Measurements from ENCODE around the gene GCC1. TPM values are rescaled to one million over a fixed set of nuclear protein-coding genes. Genes with fewer than 3 reads are reported as not detected.
"Not testable (repeated sequence)": the region's sequence is repeated elsewhere in the genome, so short reads cannot be mapped to it uniquely, and the experiment has no call there.

GCC1 gene
- total and polyA plus RNA-seq, 5 donors: 3.7 to 10.4 (median 7.8) TPM

DNA sequence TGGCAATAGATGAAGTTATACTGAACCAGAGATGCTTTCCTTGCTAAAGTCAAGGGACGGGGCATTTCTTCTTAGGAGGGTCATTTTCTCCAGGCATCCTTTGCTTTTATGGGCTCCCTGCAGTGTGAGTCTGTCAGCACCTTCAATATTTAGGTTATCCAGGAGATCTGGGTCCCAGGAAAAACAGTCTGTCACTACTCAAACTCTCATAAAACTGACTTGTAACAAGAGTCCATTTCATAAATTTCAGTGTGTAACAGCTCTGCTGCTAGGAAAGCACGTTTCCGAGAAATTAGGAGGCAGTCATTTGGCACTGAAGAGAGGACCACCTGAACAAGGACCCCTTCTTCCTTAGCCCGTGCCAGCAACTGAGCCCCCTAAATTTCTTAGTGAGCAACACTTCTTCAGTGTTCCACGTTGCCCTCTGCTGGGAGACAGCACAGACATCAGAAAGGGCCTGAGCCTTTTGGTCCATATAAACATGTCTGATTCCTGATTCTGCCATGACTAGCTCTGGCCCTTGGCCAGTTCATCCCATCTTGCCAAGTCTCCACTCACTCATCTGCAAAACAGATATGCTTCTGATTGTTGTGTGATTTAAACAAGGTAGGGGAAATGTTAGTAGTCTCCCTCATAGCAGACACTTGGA, 7.2 kb downstream of the GCC1 start:
- ATAC-seq: no peak
- H3K27ac ChIP-seq (ENCODE audit: low read length): no peak overlapping the region
- H3K4me1 ChIP-seq (ENCODE audit: control insufficient read depth, insufficient read depth, low read length): peaks cover 8% of the 10 kb centered on the region

DNA sequence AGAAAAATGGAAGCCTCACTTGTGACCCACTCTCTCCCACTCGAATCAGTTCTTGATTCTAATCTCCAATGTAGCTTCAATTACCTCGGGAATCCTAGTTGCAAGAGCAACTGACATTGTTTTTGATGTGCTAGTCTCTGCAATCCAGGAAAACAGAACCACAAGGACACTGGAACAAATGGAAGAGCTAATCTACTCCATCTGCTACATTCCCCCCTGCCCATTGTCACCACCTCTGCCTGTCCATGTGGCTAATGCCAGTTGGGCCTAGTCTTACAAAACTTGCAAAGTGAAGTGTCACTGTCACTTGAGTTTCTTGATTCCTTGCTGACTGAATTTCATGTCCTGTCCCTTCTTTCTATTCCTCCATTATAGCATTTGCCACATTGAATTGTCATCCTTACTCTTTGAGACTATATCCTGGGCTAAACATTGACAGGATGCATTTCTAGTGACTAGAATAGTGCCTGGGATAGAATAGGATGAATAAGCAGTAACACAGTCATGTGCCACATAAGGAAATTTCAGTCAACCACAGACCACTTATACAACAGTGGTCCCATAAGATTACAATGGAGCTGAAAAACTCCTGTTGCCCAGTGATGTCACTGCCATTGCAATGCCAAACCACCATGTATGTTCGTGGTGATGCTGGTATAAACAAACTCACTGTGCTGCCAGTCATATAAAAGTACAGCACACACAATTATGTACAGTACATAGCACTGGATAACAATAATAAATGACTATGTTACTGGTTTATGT, 13.5 kb downstream of the GCC1 start:
- intact Hi-C loops (cut with DNase I): no loop called here
- Histone ChIP-seq H3K4me1 (ENCODE audit: control insufficient read depth, insufficient read depth, low read length) (no peaks in the 10 kb centered on the region), H3K27me3 (ENCODE audit: control insufficient read depth, insufficient read depth) (no peaks in the 10 kb centered on the region), H3K4me3 (ENCODE audit: low read length) (no peak overlapping the region), H3K9me3 (ENCODE audit: control insufficient read depth, low read length) (no peaks in the 10 kb centered on the region), H3K27ac (ENCODE audit: low read length) (no peak overlapping the region)
- 65% methylated on average over 3 of the region's 3 CpGs for WGBS
- no peak for ATAC-seq
- no peak for DNase-seq

More for the DNA sequence above, 7.2 kb downstream of the GCC1 start:
- DNase-seq: peak in 1 of 3 donors; percentile 54
- Histone ChIP-seq H3K9me3 (ENCODE audit: control insufficient read depth, low read length) (no peaks in the 10 kb centered on the region), H3K27me3 (ENCODE audit: control insufficient read depth, insufficient read depth) (no peaks in the 10 kb centered on the region), H3K4me3 (ENCODE audit: low read length) (no peak overlapping the region)
- intact Hi-C loops (cut with DNase I): no loop called here
- 70% methylated on average over 5 of the region's 5 CpGs for WGBS

DNA sequence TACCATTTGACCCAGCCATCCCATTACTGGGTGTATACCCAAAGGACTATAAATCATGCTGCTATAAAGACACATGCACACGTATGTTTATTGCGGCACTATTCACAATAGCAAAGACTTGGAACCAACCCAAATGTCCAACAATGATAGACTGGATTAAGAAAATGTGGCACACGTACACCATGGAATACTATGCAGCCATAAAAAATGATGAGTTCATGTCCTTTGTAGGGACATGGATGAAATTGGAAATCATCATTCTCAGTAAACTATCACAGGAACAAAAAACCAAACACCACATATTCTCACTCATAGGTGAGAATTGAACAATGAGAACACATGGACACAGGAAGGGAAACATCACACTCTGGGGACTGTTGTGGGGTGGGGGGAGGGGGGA, 17.4 kb downstream of the GCC1 start:
- intact Hi-C loops (cut with DNase I); ATAC-seq; H3K27ac ChIP-seq (ENCODE audit: low read length); H3K9me3 ChIP-seq (ENCODE audit: control insufficient read depth, low read length); DNase-seq; H3K4me3 ChIP-seq (ENCODE audit: low read length); H3K4me1 ChIP-seq (ENCODE audit: control insufficient read depth, insufficient read depth, low read length); H3K27me3 ChIP-seq (ENCODE audit: control insufficient read depth, insufficient read depth): not testable (repeated sequence)
- no CpG with 5 or more reads among the region's 3 CpGs for WGBS

DNA sequence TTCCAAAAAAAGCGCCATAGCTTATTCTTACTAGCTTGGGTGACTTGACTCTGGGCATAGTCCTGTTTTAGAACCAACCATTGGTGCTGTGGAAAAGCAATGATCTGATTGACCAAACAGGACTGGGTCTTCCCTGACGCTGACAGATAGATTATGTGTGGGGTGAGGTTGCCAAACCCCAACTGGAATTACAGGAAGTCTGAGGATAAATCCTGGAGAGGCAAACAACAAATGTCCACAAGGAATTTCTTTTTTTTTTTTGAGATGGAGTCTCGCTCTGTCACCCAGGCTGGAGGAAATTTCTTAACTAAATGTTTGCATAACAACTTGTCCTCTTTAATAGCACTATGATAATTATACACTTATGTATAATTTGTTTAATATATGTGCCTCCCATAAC, 19.2 kb downstream of the GCC1 start:
- ATAC-seq (no peak), DNase-seq (no peak)
- Histone ChIP-seq H3K27me3 (ENCODE audit: control insufficient read depth, insufficient read depth) (no peaks in the 10 kb centered on the region), H3K4me1 (ENCODE audit: control insufficient read depth, insufficient read depth, low read length) (no peaks in the 10 kb centered on the region), H3K27ac (ENCODE audit: low read length) (no peak overlapping the region), H3K4me3 (ENCODE audit: low read length) (no peak overlapping the region), H3K9me3 (ENCODE audit: control insufficient read depth, low read length) (no peaks in the 10 kb centered on the region)
- intact Hi-C loops (cut with DNase I): no loop called here
- WGBS: 78% methylated on average over 3 of the region's 3 CpGs

DNA sequence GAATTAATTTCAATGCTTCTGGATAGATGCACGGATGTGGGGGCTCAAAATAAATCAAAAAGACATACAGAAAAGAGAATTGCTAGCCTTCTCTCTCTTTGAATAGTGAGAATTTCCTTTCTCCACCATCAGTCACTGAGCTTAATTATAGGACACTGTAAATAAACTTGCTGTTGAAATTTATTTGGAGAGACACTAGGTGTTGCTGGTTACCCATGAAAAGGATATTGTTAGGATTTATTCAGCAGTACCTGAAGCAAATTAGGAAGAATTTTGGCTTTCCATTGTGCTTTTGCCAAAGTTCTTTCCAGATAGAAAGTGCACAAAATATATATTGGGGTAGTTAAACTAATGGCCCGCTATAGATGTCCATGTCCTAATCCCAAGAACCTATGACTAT, 27.6 kb downstream of the GCC1 start:
- no peak overlapping the region for H3K27ac ChIP-seq (ENCODE audit: low read length)
- 70% methylated on average over 2 of the region's 2 CpGs for WGBS
- no peak overlapping the region for H3K4me3 ChIP-seq (ENCODE audit: low read length)
- DNase-seq: no peak
- ATAC-seq: no peak
- intact Hi-C loops (cut with DNase I): no loop called here
- no peaks in the 10 kb centered on the region for H3K9me3 ChIP-seq (ENCODE audit: control insufficient read depth, low read length)
- H3K27me3 ChIP-seq (ENCODE audit: control insufficient read depth, insufficient read depth): no peaks in the 10 kb centered on the region
- no peaks in the 10 kb centered on the region for H3K4me1 ChIP-seq (ENCODE audit: control insufficient read depth, insufficient read depth, low read length)

DNA sequence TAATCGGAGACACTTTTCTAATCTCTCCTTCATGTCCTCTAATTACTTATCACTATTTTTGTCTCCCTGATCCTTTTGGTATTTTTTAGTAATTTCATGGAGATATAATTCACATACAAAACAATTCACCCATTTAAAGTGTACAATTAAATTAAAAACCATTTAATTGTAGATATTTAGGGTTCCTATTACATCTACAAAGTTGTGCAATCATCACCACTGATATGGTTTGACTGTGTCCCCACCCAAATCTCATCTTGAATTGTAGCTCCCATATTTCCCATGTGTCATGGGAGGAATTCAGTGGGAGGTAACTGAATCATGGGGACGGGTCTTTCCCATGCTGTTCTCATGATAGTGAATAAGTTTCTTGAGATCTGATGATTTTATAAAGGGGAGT, 29.0 kb downstream of the GCC1 start:
- H3K27ac ChIP-seq (ENCODE audit: low read length): no peak overlapping the region
- DNase-seq: no peak
- intact Hi-C loops (cut with DNase I): no loop called here
- ATAC-seq: no peak
- H3K9me3 ChIP-seq (ENCODE audit: control insufficient read depth, low read length): no peaks in the 10 kb centered on the region
- H3K27me3 ChIP-seq (ENCODE audit: control insufficient read depth, insufficient read depth): no peaks in the 10 kb centered on the region
- no peaks in the 10 kb centered on the region for H3K4me1 ChIP-seq (ENCODE audit: control insufficient read depth, insufficient read depth, low read length)
- WGBS: 76% methylated on average over 2 of the region's 2 CpGs
- H3K4me3 ChIP-seq (ENCODE audit: low read length): no peak overlapping the region

DNA sequence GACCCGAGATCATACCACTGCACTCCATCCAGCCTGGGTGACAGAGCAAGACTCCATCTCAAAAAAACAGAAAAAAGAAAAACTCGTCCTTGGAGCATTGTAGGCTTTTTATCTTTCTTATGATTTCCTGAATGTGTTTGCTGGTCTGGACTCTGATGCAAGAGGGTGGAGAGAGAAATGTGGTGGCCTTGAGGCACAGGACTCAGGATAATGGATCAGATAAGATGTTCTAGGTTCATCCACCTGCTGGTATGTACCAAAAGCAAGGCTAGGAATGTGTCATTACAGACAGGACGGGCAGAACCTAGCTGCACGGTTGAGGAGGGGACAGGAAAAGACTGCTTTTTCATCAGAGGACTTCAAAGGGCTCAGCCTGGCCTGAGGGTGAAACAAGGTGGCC, 33.5 kb downstream of the GCC1 start:
- no peak for ATAC-seq
- Histone ChIP-seq H3K4me1 (ENCODE audit: control insufficient read depth, insufficient read depth, low read length) (no peaks in the 10 kb centered on the region), H3K27me3 (ENCODE audit: control insufficient read depth, insufficient read depth) (no peaks in the 10 kb centered on the region), H3K27ac (ENCODE audit: low read length) (no peak overlapping the region), H3K4me3 (ENCODE audit: low read length) (no peak overlapping the region), H3K9me3 (ENCODE audit: control insufficient read depth, low read length) (no peaks in the 10 kb centered on the region)
- DNase-seq: no peak
- WGBS: 73% methylated on average over 4 of the region's 4 CpGs
- intact Hi-C loops (cut with DNase I): no loop called here

DNA sequence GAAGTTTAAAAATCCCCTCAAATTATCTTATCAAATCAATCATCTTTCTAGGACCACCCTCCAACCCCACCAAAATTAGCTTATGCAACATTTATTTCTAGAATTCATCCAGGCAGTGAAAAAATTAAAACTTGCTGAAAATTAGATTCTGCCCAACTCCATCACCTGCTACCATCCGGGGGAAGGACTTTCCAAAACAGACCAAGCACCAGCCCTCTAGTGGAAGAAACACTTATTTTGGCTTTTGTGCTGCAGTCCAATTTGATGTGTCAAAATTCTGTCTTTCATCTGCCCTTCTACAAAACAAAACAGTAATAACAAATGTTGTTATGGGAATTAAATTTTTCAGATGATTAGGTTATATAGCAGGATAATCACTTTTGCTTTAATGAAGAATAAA, 35.1 kb downstream of the GCC1 start:
- H3K27ac ChIP-seq (ENCODE audit: low read length): no peak overlapping the region
- H3K9me3 ChIP-seq (ENCODE audit: control insufficient read depth, low read length): no peaks in the 10 kb centered on the region
- H3K4me3 ChIP-seq (ENCODE audit: low read length): no peak overlapping the region
- intact Hi-C loops (cut with DNase I): no loop called here
- H3K27me3 ChIP-seq (ENCODE audit: control insufficient read depth, insufficient read depth): no peaks in the 10 kb centered on the region
- ATAC-seq (no peak), DNase-seq (no peak)
- no peaks in the 10 kb centered on the region for H3K4me1 ChIP-seq (ENCODE audit: control insufficient read depth, insufficient read depth, low read length)
- WGBS: 50% methylated on average over 1 of the region's 1 CpG

DNA sequence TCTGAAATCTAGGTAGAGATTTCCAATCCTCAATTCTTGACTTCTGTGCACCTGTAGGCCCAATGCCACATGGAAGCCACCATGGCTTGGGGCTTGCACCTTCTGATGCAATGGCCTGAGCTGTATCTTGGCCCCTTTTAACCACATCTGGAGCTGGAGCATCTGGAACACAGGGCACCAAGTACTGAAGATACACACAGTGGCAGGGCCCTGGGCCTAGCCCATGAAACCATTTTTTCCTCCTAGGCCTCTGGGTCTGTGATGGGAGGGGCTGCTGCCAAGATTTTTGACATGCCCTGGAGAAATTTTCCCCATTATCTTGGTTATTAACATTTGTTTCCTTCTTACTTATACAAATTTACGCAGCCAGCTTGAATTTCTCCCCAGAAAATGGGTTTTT, 39.1 kb downstream of the GCC1 start:
- Histone ChIP-seq H3K9me3 (ENCODE audit: control insufficient read depth, low read length) (no peaks in the 10 kb centered on the region), H3K4me1 (ENCODE audit: control insufficient read depth, insufficient read depth, low read length) (no peaks in the 10 kb centered on the region), H3K4me3 (ENCODE audit: low read length) (no peak overlapping the region), H3K27me3 (ENCODE audit: control insufficient read depth, insufficient read depth) (no peaks in the 10 kb centered on the region), H3K27ac (ENCODE audit: low read length) (no peak overlapping the region)
- ATAC-seq: no peak
- 75% methylated on average over 1 of the region's 1 CpG for WGBS
- DNase-seq: no peak
- intact Hi-C loops (cut with DNase I): no loop called here

DNA sequence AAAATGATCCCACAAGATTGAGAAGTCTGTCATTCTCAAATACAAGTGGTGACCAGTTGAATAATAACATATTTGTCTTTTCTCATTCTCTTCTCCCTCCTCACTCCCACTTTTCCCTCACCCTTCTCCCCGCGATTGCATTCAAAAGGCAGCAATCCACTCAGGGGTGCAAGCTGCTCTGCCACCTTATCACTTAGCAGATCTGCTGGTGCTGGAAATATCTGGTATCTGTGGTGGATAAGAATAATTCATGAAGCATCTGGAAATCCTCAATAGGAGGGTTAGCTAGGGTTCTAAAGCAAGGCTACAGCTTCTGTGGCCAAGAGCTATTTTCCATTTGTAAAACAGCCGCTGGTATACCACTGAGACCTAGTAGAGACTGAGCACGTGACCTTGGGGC, 43.8 kb downstream of the GCC1 start:
- no peaks in the 10 kb centered on the region for H3K4me1 ChIP-seq (ENCODE audit: control insufficient read depth, insufficient read depth, low read length)
- intact Hi-C loops (cut with DNase I): no loop called here
- no peak for ATAC-seq
- DNase-seq: no peak
- 76% methylated on average over 4 of the region's 4 CpGs for WGBS
- no peak overlapping the region for H3K4me3 ChIP-seq (ENCODE audit: low read length)
- H3K9me3 ChIP-seq (ENCODE audit: control insufficient read depth, low read length): no peaks in the 10 kb centered on the region
- no peaks in the 10 kb centered on the region for H3K27me3 ChIP-seq (ENCODE audit: control insufficient read depth, insufficient read depth)
- H3K27ac ChIP-seq (ENCODE audit: low read length): no peak overlapping the region

DNA sequence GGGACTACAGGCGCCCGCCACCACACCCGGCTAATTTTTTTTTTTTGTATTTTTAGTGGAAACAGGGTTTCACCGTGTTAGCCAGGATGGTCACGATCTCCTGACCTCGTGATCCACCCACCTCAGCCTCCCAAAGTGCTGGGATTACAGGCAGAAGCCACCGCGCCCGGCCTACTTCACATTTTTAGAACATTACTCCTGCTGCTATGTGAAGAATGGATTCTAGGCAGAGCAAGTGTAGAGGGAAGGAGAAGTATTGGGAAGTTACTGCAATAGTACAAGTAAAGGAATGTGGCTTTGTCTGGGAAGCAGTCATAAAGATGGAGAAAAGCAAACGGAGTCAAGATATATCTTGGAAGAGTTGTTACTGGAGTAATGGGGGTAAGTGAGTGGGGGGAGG, 44.9 kb downstream of the GCC1 start:
- H3K4me1 ChIP-seq (ENCODE audit: control insufficient read depth, insufficient read depth, low read length); intact Hi-C loops (cut with DNase I); H3K27me3 ChIP-seq (ENCODE audit: control insufficient read depth, insufficient read depth); H3K27ac ChIP-seq (ENCODE audit: low read length); ATAC-seq; DNase-seq; H3K4me3 ChIP-seq (ENCODE audit: low read length); H3K9me3 ChIP-seq (ENCODE audit: control insufficient read depth, low read length): not testable (repeated sequence)
- WGBS: 78% methylated on average over 10 of the region's 10 CpGs
